ENCODE results near the gene IRS1. TPM values are rescaled to one million over a fixed set of nuclear protein-coding genes. Genes with fewer than 3 reads are reported as not detected.

Gene IRS1
- total RNA-seq, 1 donor from 2014 or later, result 3.2 TPM

GRCh38 chr2:226705965-226706364 is 93.7 kb downstream of the IRS1 start:
- peaks cover 2% of the 10 kb centered on the region for H3K9me3 Mint-ChIP-seq
- no peaks in the 10 kb centered on the region for H3K36me3 Mint-ChIP-seq (ENCODE audit: low read depth)
- no peak for DNase-seq
- H3K27ac Mint-ChIP-seq, result no peak overlapping the region
- intact Hi-C loops (cut with micrococcal nuclease), result no loop called here
- ChIA-PET CTCF (no interaction called here), POLR2A (no interaction called here)
- TF ChIP-seq CTCF (IDR thresholded peaks at IDR 0.05), result no peak
- H3K4me1 Mint-ChIP-seq, result no peaks in the 10 kb centered on the region
- ATAC-seq (ENCODE audit: low read depth), result no peak
- no peak overlapping the region for H3K4me3 Mint-ChIP-seq
- peaks cover 7% of the 10 kb centered on the region for H3K27me3 Mint-ChIP-seq

DNA sequence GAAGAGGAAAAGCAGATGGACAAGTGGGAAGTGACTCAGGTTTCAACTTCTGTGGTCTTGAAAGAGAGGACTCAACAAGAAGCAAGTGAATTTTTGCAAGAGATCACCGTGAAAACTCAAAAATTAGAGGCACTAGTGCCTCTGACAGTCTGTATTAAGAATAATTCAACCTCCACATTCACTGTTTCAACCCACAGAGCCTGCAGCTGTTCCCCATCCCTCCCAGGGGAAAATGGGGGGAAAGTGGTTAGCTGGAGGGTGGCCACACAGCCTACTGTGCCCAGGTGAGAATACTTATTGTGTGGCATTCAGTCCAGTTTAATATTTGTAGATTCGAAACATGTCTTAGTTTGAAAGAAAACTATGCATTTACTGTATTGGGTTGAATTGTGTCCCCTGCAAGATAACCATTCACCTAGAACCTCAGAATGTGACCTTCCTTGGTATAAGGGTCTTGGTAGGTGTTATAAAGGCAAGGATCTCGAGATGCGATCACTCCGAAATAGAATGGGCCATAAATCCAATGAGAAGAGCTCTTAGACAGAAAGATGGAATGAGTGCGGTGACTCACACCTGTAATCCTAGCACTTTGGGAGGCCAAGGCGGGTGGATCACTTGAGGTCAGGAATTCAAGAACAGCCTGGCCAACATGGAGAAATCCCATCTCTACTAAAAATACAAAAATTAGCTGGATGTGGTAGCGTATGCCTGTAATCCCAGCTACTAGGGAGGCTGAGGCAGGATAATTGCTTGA is 94.3 kb downstream of the IRS1 start:
- no peaks in the 10 kb centered on the region for H3K36me3 Mint-ChIP-seq (ENCODE audit: low read depth)
- H3K9me3 Mint-ChIP-seq, result peaks cover 2% of the 10 kb centered on the region
- H3K27ac Mint-ChIP-seq, result no peak overlapping the region
- POLR2A ChIA-PET, result no interaction called here
- TF ChIP-seq CTCF (IDR thresholded peaks at IDR 0.05), result no peak
- ATAC-seq (ENCODE audit: low read depth) (no peak), DNase-seq (no peak)
- CTCF ChIA-PET, result no interaction called here
- no peaks in the 10 kb centered on the region for H3K4me1 Mint-ChIP-seq
- H3K4me3 Mint-ChIP-seq, result no peak overlapping the region
- intact Hi-C loops (cut with micrococcal nuclease), result no loop called here
- peaks cover 7% of the 10 kb centered on the region for H3K27me3 Mint-ChIP-seq

GRCh38 chr2:226703514-226703913 is 96.1 kb downstream of the IRS1 start:
- no peak for ATAC-seq (ENCODE audit: low read depth)
- intact Hi-C loops (cut with micrococcal nuclease), result no loop called here
- Mint-ChIP-seq H3K9me3 (peaks cover 2% of the 10 kb centered on the region), H3K4me1 (no peaks in the 10 kb centered on the region), H3K27me3 (peaks cover 7% of the 10 kb centered on the region), H3K36me3 (ENCODE audit: low read depth) (no peaks in the 10 kb centered on the region), H3K27ac (no peak overlapping the region), H3K4me3 (no peak overlapping the region)
- ChIA-PET POLR2A (no interaction called here), CTCF (no interaction called here)
- DNase-seq, result no peak
- no peak for TF ChIP-seq CTCF (IDR thresholded peaks at IDR 0.05)

GRCh38 chr2:226702376-226702775 is 97.2 kb downstream of the IRS1 start:
- intact Hi-C loops (cut with micrococcal nuclease), result no loop called here
- DNase-seq, result no peak
- peaks cover 2% of the 10 kb centered on the region for H3K9me3 Mint-ChIP-seq
- ATAC-seq (ENCODE audit: low read depth), result no peak
- no peaks in the 10 kb centered on the region for H3K36me3 Mint-ChIP-seq (ENCODE audit: low read depth)
- peaks cover 7% of the 10 kb centered on the region for H3K27me3 Mint-ChIP-seq
- ChIA-PET CTCF (no interaction called here), POLR2A (no interaction called here)
- no peak overlapping the region for H3K4me3 Mint-ChIP-seq
- no peak for TF ChIP-seq CTCF (IDR thresholded peaks at IDR 0.05)
- H3K27ac Mint-ChIP-seq, result no peak overlapping the region
- no peaks in the 10 kb centered on the region for H3K4me1 Mint-ChIP-seq

DNA sequence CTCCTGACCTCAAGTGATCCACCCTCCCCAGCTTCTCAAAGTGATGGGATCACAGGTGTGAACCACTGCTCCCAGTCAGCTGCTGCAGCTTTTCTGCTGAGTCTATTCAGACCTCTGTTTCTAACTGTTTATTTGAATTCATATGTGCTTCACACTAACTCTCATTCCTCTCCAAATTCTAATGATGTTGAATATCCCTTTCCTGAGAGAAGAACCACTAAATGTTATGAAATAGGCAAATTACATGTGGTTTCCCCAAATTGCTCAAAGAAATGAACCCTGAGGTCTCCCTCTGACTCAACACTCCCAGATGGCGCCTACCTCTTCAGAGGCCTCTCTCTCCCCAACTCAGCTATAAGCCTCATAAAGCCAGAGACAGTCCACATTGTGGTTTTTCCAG is 98.6 kb downstream of the IRS1 start:
- TF ChIP-seq CTCF (IDR thresholded peaks at IDR 0.05), result no peak
- intact Hi-C loops (cut with micrococcal nuclease), result no loop called here
- Mint-ChIP-seq H3K4me1 (no peaks in the 10 kb centered on the region), H3K27me3 (peaks cover 7% of the 10 kb centered on the region), H3K27ac (no peak overlapping the region), H3K4me3 (no peak overlapping the region), H3K36me3 (ENCODE audit: low read depth) (no peaks in the 10 kb centered on the region), H3K9me3 (peaks cover 2% of the 10 kb centered on the region)
- ChIA-PET CTCF (no interaction called here), POLR2A (no interaction called here)
- ATAC-seq (ENCODE audit: low read depth) (no peak), DNase-seq (no peak)
